CD4-positive, alpha-beta T cell treated with Interleukin-4 for 4 hours (primary cell): ENCODE results near the gene ACADM.
"Not testable (repeated sequence)": the region's sequence is repeated elsewhere in the genome, so short reads cannot be mapped to it uniquely, and the experiment has no call there.

Experiments
- DNase-seq: peaks from one replicate; pipeline ENCODE4 v3.0.0-alpha.2; 2020

ACADM gene

GRCh38 chr1:75724472-75725022 is at the start of gene ACADM:
Gene ACADM (plus strand): TSS chr1:75724709. CDS start chr1:75724788, 79 bp downstream.
- DNase-seq, result peak; percentile 80

DNA sequence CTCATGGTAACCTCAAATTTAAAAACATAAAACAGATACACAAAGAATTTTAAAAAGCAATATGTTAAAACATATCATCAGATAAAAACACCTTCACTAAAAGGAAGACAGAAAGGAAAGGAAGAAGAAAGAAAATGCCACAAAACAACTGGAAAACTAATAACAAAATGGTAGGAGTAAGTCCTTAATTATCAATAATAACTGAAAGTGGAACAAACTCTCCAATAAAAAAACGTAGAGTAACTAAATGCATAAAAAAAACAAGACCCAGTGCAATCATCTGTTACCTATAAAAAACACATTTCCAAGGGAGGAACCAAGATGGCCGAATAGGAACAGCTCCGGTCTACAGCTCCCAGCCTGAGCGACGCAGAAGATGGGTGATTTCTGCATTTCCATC is 47.1 kb upstream of the ACADM start:
- no peak for DNase-seq

- not testable (repeated sequence) for DNase-seq
Observed at GRCh38 chr1:75677964-75678363, 46.5 kb upstream of the ACADM start.

- DNase-seq, result no peak
Observed at GRCh38 chr1:75690547-75690946, 34.0 kb upstream of the ACADM start.

GRCh38 chr1:75693551-75693950 is 31.0 kb upstream of the ACADM start:
- DNase-seq, result no peak

DNA sequence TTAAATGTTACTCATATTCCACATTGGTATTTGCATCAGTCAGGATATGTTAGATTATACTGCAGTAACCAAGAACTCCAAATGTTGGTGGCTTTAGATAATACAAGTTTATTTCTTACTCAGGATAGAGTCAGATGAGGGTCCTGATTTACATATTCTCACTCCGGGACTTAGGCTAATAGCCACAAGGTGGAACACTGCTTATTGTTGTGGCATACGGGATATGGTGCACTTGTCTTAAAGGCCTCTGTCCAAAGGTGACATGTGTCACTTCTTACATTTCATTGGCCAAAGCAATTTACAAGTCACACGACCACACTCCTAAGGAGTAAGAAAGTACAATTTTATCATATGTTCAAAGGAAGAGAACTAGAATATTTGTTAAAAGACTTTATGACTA is 28.5 kb upstream of the ACADM start:
- no peak for DNase-seq

GRCh38 chr1:75707191-75707590 is 17.3 kb upstream of the ACADM start:
- no peak for DNase-seq

DNA sequence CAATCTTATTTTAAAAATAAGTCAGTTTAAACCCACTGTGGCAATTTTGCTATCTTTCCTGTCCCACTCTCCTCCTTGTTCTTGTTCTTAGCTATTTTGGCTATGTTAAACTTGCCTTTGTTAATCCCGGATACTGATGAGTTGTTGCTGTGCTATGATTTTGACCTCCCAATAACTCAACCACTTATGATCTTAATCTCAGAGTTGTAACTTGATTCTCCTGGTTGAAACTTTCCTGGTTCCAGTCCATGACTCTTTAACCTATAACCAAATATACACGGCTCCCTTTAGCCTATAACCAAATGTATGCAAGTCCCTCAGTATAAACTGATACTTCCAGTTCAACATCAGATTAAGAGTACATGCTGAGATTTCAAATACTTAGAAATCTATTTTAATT is 15.6 kb upstream of the ACADM start:
- DNase-seq, result no peak

GRCh38 chr1:75710832-75711231 is 13.7 kb upstream of the ACADM start:
- no peak for DNase-seq

- no peak for DNase-seq
Observed at GRCh38 chr1:75711846-75712245, 12.7 kb upstream of the ACADM start.

DNA sequence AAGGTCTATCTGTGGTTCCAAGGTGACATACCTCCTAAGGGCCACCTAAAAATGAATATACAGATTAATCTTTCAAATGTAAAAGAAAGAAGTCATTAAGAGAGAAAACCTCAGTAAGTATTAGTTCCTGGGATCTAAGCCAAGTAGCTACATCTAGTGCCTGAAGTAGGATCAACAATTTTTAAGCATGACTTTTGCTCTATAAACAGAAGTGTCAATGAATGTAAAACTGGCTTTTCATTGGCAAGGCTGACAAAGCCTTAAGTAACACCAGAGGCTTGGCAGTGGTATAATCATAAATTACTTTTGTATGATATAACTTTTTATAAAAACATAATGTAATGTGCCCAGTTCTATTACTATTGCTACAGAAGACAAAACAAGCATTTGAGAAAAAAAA is 12.2 kb upstream of the ACADM start:
- no peak for DNase-seq

GRCh38 chr1:75719810-75720209 is 4.7 kb upstream of the ACADM start:
- no peak for DNase-seq

GRCh38 chr1:75720325-75720724 is 4.2 kb upstream of the ACADM start:
- DNase-seq, result no peak

DNA sequence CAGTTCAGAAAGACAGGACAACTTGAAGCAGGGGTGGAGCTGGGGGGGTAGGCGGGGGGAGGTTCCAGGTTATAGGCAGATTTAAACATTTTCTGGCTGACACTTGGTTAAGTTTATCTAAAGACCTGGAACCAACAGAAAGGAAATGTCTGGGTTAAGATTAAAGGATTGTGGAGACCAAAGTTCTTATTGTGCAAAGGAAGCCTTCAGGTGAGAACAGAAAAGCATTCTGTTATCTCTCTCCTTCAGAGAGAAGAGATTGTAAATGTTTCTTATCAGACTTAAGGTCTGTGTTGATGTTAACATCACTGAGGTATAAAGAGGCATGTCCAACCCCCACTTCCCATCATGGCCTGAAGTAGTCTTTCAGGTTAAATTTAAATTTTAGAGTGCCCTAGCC is 3.7 kb upstream of the ACADM start:
- no peak for DNase-seq

DNA sequence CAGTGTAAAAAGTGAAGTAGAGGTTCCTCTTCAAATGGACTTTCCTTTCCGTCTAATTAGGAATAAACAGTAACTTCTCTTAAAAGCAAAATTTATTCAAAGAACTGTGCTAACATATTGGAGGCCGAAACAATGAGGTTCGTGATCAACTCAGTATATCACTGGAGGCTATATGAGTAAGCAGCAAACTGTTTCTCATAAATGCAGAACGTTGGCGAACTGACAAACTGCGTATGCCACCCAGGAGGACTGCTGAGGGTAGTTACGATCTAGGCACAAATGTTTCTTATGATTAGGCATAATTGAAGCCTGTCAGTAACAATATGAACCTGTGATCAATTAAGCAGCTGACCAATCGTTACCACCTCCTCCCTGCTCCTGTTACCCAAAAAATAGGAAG is 2.3 kb upstream of the ACADM start:
- not testable (repeated sequence) for DNase-seq

- DNase-seq, result no peak
Observed at GRCh38 chr1:75722966-75723365, 1.5 kb upstream of the ACADM start.

- peak; percentile 62 for DNase-seq
Observed at GRCh38 chr1:75723989-75724471, 479 bp upstream of the ACADM start.

- DNase-seq, result no peak
Observed at GRCh38 chr1:75725266-75725665, 757 bp downstream of the ACADM start.

DNA sequence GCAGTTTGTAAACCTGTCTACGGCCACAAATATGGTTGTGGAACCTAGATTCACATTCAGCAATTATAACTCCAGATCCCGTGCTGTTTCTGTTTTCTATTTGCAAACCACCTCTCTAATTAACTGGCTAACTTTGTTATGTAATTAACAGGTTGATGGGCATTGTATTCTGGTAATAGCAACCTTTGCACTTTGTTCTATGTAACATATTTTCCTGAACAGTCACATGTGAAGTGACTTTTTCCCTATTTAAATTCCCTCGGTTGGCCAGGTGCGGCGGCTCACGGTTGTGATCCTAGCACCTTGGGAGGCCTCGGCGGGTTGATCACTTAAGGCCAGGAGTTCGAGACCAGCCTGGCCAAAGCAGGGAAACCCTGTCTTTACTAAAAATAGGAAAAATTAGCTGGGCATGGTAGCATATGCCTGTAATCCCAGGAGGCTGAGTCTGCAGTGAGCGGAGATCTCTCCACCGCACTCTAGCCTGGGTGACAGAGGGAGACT is 1.4 kb downstream of the ACADM start:
- no peak for DNase-seq

GRCh38 chr1:75727571-75727970 is 3.1 kb downstream of the ACADM start:
- DNase-seq, result no peak

DNA sequence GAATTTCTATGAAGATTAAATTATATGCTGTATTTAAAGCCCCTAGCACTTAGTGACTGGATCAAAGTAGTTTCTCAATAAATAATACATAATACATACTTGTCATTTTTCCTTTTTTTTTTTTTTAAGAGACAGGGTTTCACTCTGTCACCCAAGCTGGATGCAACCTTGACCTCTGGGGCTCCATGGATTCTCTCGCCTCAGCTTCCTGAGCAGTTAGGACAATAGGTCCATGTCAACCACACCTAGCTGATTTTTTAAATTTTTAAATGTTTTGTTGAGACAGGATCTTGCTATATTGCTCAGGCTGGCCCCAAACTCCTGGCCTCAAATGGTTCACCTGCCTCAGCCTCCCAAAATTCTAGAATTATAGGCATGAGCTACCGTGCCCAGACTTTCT is 5.9 kb downstream of the ACADM start:
- no peak for DNase-seq

GRCh38 chr1:75731881-75732280 is 7.4 kb downstream of the ACADM start:
- DNase-seq, result no peak

DNA sequence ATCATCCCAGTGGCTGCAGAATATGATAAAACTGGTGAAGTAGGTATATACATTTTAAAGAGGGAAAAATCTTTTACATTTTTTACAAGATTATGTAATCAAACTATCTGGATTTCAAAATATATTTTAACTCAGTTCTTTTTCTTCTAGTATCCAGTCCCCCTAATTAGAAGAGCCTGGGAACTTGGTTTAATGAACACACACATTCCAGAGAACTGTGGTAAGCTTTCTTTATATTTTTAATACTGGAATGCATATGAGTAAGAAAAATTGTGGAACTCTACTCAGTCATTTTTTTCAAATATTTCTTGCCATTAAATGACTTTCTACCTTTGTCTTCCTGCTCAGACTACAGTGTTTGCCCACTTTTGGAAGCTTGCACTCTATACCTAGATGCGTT is 8.2 kb downstream of the ACADM start:
- DNase-seq, result no peak

DNA sequence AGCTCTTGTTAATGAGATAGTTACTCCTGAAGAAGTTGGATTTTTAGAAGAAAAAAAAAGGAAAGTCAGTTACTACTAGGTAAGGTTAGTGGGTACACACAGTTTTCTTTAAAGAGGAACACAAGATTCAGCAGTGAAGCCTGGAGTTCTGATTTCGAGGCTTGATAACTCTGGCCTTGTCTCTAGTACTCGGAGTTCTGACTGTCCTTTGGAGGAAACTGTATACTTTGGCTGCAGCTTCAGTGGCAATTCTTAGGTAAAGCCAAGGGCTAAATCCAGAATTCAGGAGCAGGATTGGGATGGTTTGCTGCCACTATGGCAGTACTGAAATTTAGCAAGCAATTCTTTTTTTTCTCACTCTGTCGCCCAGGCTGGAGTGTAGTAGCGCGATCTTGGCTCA is 9.2 kb downstream of the ACADM start:
- DNase-seq, result no peak

DNA sequence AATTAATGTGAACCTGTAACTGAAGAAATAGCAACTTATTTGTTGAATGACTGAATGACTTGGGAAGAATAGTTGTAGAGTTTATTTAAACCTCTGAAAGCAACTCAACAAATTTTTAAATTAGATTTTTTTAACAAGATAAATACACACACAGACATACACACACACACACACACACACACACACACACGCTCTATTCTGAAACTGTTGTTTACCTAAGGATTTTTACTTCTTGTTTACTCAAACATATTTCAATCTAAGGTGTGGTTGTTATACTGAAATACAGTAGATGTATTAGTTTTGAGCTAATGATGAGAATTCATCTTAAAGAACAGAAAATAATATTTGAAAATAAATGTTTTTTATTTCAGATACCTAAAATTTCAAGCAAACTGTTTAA is 11.5 kb downstream of the ACADM start:
- no peak for DNase-seq
